VCaP (cell line): Measurements from ENCODE around the gene GALNT9.

Source experiments
- H3K27ac ChIP-seq: fragments of 450-650 bp; 2 replicates; pipeline ENCODE4 v1.5.1; 2017
- CTCF ChIP-seq: fragments of 450-650 bp; conservative IDR thresholded peaks from 2 replicates; pipeline ENCODE4 v1.5.1; 2017; ENCODE audit warnings: mild to moderate bottlenecking, moderate library complexity

Gene GALNT9

GRCh38 chr12:132186208-132186856 lies 143.1 kb downstream of the GALNT9 start:
- TF ChIP-seq CTCF = no peak

GRCh38 chr12:132185705-132186104 lies 143.7 kb downstream of the GALNT9 start:
- no peak for TF ChIP-seq CTCF

More at GRCh38 chr12:132186208-132186856, 143.1 kb downstream of the GALNT9 start:
- no peak overlapping the region for H3K27ac ChIP-seq

GRCh38 chr12:132182711-132183365 lies 146.6 kb downstream of the GALNT9 start:
- no peak overlapping the region for H3K27ac ChIP-seq
- no peak for TF ChIP-seq CTCF

More at GRCh38 chr12:132185705-132186104, 143.7 kb downstream of the GALNT9 start:
- no peak overlapping the region for H3K27ac ChIP-seq

- H3K27ac ChIP-seq = no peak overlapping the region
- TF ChIP-seq CTCF = no peak
Measured at GRCh38 chr12:132182206-132182710, 147.1 kb downstream of the GALNT9 start.

GRCh38 chr12:132181570-132182200 lies 147.7 kb downstream of the GALNT9 start:
- H3K27ac ChIP-seq = no peak overlapping the region
- TF ChIP-seq CTCF = no peak

- no peak for TF ChIP-seq CTCF
- H3K27ac ChIP-seq = no peak overlapping the region
Measured at GRCh38 chr12:132180648-132181546, 148.5 kb downstream of the GALNT9 start.
